Hippocampal formation (tissue), 2 donors: ENCODE data around the gene STXBP5L.
A peak's percentile ranks its signal among the peaks of the same experiment; 100 is the strongest.
"Not testable (repeated sequence)": the region's sequence is repeated elsewhere in the genome, so short reads cannot be mapped to it uniquely, and the experiment has no call there.

Source experiments
- DNase-seq, 2 donors: peaks; one replicate each; lab custom pipeline; 2025; lab: John Stamatoyannopoulos, UW

Gene STXBP5L

GRCh38 chr3:121231872-121232271 is 323.9 kb downstream of the STXBP5L start:
- DNase-seq, result no peak

- no peak for DNase-seq
Measured at GRCh38 chr3:121232309-121233225, 324.6 kb downstream of the STXBP5L start.

DNA sequence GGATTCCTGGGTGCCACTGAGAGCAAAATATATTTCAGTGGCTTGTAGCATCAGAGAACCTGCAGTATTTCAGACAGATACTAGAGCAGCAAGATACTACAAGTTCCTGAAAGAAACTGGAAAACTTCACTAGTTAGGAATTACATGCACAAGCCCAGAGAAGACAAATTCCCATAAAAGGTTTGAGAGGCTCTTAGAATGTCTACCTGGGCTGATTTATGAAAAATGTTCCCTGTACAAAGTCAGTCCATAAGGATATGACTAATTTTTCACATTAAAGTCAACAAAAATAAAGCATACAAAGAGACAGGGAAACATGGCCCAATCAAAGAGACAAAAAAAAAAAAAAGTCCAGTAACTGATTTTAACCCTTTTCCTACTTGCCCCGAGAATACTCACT is 335.2 kb downstream of the STXBP5L start:
- no peak for DNase-seq

DNA sequence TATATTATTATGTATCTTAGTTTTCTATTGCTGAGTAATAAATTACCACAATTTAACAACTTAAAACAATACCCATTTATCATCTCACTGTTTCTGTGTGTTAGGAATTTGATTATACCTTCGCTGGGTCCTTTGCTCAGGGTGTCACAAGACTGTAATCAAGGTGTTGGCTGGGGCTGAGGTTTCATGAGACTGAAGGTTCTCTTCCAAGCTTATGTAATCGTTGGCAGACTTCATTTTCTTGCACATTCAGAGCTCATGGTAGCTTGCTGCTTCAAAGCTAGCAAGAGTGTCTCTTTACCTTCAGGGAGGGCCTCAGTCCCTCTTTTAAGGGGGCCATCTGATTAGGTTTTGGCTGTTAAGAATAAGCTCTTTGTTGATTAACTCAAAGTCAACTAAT is 344.7 kb downstream of the STXBP5L start:
- DNase-seq, result no peak

DNA sequence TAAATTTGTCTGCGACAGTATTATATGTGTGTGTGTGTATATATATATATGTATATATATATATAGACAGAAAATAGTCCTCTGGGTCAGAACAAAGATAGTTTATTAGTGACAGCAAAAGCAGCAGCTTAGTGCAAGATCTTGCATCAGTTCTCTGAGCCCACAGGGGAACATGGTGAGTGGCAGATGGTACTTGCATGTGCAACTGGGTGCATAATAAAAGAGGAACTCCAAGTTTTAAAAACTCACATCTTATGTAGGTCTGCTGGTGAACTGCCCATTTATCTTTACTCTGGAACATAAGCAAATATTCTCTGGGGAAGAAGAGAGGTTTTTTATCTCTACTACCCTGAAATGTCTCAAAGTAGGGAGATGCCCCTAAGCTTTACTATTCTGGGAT is 361.4 kb downstream of the STXBP5L start:
- DNase-seq, result no peak

DNA sequence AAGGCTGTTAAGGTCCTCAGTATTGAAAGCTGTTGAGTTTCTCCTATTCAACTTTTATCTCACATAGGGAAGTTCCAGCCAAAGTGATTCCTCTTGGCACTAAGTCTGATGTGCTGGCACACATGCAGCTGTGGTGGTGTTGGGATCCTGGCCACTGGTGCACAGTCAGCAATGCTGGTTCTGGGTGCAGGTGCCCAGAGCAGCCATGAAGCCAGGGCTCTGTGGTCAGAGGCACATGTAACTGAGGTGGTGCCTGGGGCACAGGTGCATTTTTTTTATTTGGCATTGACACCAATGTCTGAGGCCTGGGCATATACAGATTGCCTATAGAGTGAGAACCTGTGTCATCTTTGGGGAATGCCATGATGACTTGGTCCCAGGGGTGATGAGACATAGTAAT is 366.4 kb downstream of the STXBP5L start:
- no peak for DNase-seq

GRCh38 chr3:121295452-121295851 is 387.4 kb downstream of the STXBP5L start:
- DNase-seq, result no peak

GRCh38 chr3:121295979-121296378 is 388.0 kb downstream of the STXBP5L start:
- no peak for DNase-seq

- DNase-seq, result no peak
Measured at GRCh38 chr3:121324320-121324719, 416.3 kb downstream of the STXBP5L start.

- peak; percentile 1 for DNase-seq
Measured at GRCh38 chr3:121330118-121330517, 422.1 kb downstream of the STXBP5L start.

- DNase-seq, result no peak
Measured at GRCh38 chr3:121330634-121331033, 422.6 kb downstream of the STXBP5L start.

- not testable (repeated sequence) for DNase-seq
Measured at GRCh38 chr3:121355960-121356359, 448.0 kb downstream of the STXBP5L start.

- DNase-seq, result no peak
Measured at GRCh38 chr3:121362035-121362734, 454.2 kb downstream of the STXBP5L start.

DNA sequence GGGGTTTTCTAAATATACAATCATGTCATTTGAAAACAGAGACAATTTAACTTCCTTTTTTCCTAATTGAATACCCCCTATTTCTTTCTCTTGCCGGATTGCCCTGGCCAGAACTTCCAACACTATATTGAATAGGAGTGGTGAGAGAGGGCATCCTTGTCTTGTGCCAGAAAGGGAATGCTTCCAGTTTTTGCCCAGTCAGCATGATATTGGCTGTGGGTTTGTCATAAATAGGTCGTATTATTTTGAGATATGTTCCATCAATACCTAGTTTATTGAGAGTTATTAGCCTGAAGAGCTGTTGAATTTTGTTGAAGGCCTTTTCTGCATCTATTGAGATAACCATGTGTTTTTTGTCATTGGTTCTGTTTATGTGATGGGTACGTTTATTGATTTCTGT is 480.3 kb downstream of the STXBP5L start:
- DNase-seq, result not testable (repeated sequence)

GRCh38 chr3:121395967-121396366 is 488.0 kb downstream of the STXBP5L start:
- not testable (repeated sequence) for DNase-seq

DNA sequence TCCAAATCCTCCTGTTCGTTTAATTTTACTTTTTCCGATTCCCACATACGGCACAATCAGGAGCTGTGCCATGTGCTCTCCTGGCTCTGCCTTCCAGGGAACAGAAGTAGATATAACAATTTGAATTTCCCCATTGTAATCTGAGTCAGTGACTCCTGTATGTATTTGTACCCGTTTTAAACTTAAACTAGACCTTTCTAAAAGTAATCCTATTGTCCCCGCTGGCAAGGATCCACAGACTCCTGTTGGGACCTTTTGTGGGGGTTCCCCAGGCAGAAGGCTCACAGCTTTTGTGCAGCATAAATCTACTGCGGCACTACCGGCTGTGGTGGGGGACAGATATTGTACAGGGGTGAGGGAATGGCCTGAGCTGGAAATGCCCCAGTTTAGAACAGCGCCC is 490.0 kb downstream of the STXBP5L start:
- not testable (repeated sequence) for DNase-seq

DNA sequence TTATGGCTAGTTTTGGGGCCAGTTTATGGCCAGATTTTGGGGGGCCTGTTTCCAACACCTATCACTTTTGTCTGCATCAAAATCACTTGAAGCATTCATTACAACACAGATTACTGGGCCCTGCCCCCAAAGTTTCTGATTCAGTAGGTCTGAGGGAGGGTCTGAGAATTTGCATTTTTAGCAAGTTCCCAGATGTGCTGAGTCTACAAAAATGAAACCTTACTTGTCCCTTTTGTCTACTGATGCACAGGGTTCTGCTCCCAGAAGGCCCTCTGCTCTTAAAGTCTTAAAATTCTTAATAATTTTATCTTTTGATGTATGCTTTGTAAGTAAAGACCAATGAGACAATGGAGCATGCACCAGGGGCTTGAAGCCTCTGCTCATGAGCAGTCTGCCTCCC is 491.8 kb downstream of the STXBP5L start:
- no peak for DNase-seq

DNA sequence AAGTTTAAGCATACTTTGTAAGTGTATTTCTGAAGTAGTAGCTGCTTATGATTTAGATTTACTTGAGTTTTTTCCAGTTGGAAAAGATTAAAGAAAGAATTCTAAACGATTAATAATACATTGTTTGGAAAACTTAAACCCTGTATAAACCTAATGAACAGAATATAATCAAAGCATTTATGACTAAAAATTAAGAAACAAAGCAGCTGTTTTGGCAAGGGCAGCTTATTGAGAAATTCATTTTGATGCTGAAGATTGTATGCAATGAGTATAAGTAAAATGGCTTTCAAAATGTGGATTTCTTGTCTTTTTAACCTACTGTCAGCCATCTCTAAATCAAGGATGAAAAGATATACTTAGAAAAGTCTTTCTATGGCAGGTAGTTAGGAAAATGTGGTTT is 497.6 kb downstream of the STXBP5L start:
- DNase-seq, result no peak

- DNase-seq, result no peak
Measured at GRCh38 chr3:121411523-121411922, 503.5 kb downstream of the STXBP5L start.

DNA sequence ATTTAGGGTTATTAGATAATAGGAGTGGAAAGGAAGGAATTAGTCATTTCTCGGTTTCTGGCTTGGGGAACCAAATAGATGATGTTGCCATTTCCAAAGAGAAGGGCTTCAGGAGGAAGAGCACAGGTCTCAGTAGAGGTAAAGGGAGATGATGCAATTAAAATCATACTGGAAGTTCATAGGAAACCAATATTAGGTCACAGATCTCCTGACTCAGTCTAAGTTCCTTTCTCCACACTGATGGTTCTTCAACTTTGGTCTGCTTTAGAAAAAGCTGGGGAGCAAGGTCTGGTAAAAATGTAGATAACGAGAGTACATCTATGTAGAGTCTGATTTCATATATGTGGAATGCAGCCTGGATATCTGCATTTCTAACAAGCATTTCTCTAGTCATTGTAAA is 506.9 kb downstream of the STXBP5L start:
- no peak for DNase-seq

DNA sequence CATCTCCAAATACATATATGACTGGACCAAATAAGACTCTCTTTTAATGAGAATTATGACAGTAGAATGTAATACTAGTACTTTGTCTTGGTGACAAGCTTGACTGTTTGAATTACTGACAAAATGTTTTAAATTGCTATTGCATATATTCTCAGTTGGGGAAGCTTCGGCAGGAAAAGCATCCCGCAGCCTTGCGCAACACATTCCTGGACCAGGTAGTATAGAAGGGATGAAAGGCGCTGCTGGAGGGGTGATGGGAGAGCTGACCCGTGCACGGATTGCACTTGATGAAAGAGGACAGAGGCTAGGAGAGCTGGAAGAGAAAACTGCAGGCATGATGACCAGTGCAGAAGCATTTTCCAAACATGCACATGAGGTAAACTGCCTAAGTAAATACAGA is 510.2 kb downstream of the STXBP5L start:
- DNase-seq, result no peak

DNA sequence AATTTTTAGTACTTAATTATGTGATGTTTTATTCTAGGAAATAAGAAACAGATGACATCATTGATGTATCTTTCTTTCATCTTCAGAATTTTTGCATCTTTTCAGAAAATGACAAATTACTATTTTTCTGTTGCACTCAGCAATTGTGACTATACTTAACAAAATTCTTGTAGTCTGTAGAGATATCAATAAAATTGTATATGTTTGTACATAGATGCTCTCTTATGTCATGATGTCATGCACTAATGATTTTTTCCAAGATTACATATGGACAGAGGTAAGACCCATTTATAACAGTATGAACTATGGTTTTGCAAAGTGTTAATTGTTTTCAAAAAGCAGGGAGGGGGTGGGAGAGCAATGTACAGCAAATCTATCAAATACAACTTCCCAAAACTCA is 516.5 kb downstream of the STXBP5L start:
- no peak for DNase-seq

GRCh38 chr3:121430664-121431215 is 522.7 kb downstream of the STXBP5L start:
- DNase-seq, result no peak
